ELR (cell line): ENCODE data around the gene HCAR3.
"Not testable (repeated sequence)": the region's sequence is repeated elsewhere in the genome, so short reads cannot be mapped to it uniquely, and the experiment has no call there.

Experiments used
- DNase-seq: peaks from one replicate; pipeline ENCODE4 v3.0.0-alpha.2; 2015; ENCODE audit warnings: low read depth

The HCAR3 gene

DNA sequence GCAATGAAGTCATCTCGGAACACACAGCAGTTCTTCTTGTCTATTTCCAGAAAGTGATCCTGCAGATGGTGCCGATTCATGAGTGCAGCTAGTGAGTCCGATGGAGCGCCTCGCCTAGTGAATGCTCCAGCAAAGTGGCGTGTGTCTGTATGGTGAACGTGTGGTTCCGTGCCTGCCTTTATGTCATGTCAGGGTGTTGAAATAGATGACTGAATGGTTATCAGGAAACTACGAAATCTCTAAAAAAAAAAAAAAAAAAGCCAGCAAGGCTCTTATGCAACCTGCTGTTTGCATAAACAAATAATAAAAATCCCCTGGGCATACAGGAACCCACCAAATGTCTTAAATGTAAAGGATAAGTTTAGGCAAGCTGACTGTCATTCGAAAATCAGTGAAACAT is at the start of gene HCAR3:
TSS of gene HCAR3 (minus strand) at position 154 of the 400 bp plus-strand sequence. CDS start at position 80, 74 bp downstream.
- DNase-seq = not testable (repeated sequence)

DNA sequence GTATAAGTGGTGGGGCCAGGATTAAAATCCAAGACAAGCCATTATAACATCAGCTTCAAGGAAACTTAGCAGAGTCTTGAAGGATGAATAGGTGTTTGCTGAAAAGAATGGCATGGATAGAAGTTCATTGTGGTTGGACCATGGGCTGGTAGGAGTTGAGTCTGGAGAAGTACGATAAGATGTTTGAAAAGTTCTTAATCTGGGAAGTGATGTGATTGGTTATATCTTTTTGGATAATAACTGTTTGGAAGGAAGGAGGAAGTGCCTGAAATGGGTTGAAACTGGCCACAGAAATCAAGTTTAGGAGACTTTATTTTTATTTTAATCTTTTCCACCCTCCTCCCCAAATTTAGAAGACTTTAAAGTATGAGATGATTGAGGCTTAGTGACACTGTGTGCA is 41.0 kb upstream of the HCAR3 start:
- DNase-seq = no peak

DNA sequence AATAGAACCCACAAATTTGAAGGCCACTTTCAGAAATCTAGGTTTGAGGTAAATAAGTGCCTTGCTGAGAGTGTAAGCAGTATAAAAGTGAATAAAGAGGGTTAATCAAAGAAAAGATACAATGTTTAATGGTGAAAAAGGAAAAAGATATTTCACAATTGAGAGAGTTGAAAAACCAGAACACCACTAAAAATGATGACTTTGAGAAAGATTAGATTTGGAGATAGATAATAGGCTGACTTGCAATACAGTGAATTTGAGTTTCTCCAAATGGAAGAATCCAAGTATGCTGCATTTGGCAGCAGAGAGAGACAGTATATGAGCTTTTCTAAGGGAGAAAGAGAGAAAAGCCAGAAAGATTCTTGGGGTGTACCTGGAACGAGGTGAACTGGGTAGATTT is 38.2 kb upstream of the HCAR3 start:
- no peak for DNase-seq

DNA sequence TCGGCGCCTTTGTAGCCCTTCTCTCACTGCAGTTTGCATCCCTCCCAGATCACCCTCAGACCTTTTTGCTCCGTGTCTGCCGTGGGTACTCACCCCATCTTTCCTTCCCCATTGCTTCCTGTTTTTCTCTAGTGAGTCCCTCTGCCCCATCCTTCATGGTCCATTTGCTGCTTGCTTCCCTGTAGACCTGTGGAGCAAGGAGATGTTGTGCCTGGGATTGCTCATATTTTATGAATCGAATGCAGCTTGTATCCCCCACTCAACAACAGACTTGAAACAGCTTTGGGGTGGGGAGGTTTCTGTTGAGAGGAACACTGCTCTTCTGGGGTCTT is 36.7 kb upstream of the HCAR3 start:
- peak; percentile 34 for DNase-seq

DNA sequence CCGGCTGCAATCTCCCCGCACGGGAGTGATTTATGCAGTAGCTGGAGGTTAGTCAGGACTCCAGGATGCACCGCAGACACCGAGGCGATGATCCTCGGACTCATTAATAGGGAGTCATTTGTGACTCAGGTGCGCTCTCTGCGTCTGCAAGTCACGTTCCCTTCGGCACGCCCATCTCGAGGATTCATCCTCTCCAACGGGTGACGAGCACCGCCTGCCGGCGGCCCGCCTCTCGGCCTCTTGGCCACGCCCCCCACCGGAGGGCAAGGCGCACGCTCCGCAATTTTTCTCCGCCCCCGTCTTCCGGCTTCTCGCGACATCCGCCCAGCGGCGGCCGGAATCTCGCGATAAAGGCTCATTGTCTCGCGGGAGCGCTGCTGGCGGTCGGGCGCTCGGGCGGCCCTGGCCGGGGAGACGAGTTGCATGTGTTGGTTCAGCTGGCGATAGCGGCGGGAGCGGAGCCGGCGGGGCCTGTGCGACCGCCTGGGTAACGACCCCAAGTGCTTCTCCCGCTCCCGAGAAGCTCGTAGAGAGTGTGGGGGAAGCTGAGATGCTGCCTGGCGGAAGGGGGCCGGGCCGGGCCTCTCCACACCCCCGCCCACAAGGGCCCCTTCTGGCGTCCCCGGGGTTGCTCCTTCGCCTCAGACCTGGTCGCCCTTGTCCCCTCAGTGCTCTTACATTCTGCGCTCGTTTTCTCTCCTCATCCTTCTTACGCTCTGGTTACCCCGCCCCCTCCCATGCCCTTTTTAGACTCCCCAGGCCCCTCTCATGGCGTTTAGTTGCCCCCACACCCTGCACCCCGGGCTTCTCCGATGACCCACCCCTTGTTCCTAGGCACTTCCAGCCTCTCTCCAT is 36.1 kb upstream of the HCAR3 start, which contains the start of gene DENR:
TSS of gene DENR (plus strand) at position 361 of the 855 bp plus-strand sequence. CDS start 878 bp downstream, outside the sequence.
- DNase-seq = peak; percentile 100

DNA sequence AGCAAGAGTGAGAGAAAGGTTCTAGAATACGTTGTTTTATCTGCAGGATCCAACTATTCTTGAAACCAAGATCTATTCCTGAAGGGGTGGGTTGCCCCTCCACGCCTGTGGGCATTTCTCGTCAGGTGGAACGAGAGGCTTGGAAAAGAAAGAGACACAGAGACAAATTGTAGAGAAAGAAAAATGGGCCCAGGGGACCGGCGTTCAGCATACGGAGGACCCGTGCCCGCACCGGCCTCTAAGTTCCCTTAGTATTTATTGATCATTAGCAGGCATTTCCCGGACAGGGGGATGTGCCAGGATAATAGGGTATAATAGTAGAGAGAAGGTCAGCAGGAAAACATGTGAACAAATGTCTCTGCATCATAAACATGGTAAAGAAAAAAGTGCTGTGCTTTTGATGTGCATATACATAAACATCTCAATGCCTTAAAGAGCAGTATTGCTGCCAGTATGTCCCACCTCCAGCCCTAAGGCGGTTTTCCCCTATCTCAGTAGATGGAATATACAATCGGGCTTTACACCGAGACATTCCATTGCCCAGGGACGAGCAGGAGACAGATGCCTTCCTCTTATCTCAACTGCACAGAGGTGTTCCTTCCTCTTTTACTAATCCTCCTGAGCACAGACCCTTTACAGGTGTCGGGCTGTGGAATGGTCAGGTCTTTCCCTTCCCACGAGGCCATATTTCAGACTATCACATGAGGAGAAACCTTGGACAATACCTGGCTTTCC is 34.3 kb upstream of the HCAR3 start:
- DNase-seq = not testable (repeated sequence)

DNA sequence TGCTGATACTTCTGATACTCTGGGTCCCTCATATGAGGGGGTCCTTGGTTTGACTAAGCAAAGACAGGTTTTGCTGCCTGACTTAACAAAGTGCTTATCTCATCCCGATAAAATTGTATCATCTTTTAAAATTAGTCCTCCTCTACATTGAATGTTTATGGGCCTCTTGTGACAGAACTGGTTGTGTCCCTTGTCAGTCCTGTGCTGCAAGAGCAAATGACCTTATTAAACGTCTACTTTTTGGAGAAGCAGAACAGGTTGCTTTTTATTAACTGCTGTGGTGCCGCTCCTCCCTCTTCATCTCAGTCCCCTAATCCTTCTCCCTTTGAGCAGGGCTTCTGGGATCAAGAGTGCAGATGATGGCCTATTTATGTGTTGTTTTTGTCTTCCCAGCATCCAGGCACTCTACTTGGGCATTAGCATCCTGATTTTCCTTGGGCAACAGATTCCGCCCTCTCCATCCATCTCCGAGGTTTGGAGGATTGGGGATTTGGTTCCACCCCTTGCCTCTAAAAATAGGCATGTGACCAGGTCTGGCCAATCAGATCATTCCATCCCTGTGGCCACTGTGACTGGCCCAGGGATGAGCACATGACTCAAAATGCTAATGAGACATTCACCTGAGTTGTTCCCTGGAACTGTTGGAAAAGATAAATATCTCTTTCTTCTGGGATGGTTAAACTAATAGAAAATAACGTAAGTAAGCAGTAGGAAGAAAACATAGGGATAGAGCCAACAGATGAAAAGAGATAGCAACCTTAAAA is 33.1 kb upstream of the HCAR3 start:
- DNase-seq = peak; percentile 17

DNA sequence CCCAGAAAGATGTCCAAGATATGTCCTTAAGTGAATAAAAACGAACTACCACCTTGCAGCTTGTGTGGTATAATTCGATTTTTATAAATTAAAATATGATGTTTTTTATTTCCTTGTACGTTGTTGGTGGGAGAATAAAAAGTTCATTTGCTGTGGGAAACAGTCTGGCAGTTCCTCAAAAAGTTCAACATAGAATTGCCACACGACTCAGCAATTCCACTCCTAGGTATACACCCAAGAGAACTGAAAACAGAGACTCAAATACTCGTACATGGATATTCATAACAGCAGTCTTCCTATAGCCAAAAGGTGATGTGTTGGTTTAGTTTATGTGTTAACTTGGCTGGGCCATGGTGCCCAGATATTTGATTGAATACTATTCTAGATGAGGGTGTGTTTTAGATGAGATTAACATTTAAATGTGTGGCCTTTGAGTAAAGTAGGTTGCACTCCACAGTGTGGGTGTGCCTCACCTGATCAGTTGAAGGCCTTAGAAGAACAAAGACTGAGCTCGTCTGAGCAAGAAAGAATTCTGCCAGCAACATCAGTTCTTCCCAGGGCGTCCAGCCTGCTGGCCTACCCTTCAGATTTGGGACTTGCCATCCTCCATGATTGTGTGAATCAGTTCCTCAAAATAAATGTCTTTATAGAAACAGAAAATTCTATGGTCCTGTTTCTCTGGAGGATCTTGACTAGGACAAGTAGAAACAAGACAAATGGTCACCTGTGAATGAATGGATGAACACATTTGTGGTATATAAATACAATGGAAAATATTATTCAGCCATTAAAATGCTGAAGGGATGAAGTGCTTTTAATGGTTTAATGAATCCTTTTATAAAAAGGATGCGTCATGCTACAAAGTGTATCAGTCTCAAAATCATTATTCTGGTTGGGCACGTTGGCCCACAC is 30.9 kb upstream of the HCAR3 start:
- no peak for DNase-seq

DNA sequence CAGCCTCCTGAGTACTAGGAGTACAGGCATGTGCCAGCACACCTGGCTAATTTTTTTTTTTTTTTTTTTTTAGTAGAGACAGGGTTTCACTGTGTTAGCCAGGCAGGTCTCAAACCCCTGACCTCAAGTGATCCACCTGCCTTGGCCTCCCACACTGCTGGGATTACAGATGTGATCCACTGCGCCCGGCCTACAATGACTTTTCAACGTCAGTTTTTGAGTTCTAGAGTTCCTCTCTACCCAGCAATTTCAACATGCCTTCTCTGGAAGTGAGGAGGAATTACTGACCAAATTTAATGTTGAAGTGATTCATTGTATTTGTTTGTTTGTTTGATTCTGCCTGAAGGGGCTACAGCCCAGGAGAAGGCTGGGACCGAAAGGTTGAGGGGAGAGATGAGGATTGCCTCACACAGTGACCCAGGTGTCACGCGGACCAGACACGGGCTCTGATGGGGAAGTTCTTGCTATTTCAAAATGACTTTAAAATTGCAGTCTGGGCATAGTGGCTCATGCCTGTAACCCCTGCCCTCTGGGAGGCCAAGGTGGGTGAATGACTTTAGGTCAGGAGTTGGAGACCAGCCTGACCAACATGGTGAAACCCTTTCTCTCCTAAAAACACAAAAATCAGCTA is 27.4 kb upstream of the HCAR3 start:
- DNase-seq = no peak

DNA sequence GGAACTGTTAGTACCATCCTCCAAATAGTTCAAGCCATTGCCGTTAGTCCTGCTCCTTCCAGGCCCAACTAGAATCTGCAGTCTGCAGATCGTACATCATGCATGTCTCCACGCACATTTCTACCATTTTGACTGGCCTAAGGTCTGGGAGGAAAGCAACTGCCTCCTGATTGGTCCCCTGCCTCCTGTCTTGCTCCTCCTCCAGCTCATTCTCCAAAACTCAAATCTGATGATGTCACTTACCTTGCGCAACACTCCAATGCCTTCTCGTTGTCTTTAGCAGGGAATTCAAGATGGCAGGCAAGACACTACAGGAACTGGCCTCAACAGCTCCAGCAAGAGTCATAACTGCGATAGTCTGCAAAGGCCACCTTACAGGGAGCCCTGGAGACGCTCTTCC is 23.7 kb upstream of the HCAR3 start:
- no peak for DNase-seq

DNA sequence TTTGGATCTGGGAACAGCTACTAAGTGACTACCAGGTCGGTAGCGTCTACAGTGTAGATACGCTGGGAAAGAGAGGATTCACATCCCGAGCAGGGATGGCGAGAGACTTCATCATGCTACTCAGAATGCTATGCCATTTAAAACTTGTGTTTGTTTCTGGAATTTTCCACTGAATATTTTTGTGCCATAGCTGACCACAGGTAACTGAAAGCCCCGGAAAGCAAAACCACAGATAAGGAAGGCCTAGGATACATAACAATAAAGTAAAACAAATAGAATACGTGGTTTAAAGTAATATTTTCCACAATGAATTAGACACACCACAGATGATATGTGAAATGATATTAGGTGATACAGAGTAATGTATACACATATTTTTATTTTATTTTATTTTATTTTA is 22.0 kb upstream of the HCAR3 start:
- DNase-seq = no peak

DNA sequence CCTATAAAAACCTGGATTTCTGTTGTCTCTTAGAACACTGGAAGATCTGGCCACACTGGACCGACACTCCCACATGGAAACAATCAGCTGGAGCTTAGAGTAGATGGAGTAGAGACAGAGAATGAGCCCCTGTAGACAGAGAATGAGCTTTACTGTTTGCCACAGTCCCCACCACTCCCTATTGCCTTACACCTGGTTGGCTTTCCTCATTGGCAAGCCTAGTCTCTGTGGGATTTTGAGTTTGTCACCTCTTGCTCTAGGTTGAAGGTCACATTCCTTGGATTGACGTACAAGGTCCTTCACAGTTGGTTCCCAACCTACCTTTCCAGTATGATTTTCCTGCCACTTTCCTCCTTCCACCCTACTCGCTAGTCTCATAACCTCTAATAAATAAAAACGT is 16.0 kb upstream of the HCAR3 start:
- no peak for DNase-seq

DNA sequence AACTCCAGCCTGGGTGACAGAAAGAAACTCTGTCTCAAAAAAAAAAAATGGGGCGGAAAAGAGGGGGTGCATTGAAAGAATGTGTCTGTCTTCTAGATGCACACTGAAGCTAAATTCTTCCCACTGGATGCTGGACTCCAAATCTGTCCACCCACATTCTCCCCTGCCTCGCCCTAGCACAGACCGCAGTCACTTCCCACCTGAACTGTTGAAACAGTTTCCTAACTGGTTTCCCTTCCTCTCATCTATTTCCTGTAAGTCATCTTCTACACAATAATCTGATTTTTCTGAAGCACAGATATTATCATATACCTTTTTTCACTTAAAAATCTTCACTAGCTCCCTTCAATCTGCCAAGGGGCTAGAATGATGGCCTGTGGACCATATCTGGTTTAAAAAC is 15.6 kb upstream of the HCAR3 start:
- no peak for DNase-seq

DNA sequence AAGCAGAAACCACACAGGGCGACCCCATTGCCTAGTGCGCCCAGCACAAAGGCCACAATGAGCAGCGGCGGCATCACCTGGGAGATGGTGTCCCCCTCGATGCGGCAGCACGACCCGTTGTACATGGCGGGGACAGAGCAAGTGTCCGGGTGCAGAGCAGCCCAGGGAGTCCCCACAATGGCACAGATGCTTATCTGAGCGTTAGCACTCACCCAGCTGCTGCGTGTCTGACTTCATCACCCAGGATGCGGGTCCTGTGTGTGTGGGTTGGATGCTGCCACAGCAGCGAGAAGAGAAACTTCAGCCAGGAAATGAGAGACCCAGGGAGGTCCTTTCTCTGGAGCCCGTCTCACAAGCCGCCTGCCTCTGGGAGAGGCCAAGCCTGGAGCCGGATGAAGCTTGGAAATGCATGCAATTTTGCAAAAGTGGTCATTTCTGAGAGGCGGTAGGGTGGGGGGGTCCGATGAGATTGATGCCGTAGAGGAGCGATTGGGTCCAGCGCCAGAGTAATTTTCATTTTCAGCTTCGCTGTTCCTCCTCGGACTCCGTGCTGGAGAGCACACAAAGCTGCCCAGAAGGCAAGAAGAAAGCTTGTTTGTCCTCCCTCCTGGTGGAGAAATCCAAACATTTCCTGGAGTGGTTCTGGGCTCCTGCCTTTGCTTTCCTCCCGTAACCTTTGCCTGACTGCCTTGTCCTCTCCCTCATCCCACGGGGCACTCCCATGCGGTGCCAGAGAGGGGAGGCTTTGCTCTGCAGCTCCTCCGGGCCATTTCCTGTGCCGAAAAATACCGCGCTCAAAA is 13.8 kb upstream of the HCAR3 start, which contains the start of gene HCAR1:
TSS of gene HCAR1 (minus strand) at position 630 of the 800 bp plus-strand sequence. CDS start at position 125, 505 bp downstream.
- DNase-seq = no peak

DNA sequence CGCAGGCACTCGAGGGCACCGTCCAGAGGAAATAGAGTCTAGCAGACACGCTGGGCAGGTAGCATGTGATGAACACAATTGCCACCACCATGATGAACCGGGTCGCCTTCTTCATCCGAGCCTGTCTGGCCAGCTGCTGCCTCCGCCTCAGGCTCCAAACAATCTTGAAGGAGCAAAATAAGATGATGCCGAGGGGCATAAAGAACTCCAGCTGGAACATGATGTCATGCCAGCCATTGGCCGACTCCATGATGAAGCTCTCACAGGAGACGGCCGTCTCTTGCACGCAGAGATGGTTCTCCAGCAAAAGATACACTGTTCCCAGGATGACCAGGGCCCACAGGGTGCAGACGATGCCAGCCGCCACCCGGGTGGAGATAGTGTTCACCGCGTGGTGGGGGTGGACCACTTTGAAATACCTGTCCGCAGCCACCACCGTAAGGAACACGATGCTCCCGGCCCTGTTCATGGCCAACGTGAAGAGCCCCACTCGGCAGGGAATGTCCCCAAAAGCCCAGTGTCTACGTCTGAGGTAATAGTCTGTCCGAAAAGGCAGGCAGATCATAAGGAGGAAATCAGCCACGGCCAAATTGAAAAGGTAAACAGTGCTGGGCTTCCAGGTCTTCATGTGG is 13.1 kb upstream of the HCAR3 start:
- no peak for DNase-seq

DNA sequence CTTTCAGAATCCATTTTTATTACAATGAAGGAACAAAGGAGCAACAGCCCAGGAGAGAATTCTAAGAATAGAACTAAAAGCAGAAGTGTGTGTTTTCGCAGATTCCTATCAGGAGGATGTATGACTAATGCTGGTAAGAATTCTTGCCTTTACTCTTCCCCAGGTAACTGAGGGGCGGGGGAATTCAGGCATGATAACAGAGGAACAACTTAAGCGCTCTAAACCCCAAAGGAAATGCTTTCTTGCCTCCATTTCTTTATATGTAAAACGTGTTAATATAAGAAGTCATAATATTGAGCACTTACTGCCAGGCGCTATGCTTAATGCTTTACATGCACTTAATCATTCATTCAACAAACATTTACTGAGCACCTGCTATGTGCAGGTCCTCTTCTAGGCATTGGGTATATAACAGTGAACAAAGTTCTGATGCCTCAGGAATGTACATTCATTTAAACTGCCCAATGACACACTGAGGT is 9.5 kb upstream of the HCAR3 start:
- peak; percentile 47 for DNase-seq

DNA sequence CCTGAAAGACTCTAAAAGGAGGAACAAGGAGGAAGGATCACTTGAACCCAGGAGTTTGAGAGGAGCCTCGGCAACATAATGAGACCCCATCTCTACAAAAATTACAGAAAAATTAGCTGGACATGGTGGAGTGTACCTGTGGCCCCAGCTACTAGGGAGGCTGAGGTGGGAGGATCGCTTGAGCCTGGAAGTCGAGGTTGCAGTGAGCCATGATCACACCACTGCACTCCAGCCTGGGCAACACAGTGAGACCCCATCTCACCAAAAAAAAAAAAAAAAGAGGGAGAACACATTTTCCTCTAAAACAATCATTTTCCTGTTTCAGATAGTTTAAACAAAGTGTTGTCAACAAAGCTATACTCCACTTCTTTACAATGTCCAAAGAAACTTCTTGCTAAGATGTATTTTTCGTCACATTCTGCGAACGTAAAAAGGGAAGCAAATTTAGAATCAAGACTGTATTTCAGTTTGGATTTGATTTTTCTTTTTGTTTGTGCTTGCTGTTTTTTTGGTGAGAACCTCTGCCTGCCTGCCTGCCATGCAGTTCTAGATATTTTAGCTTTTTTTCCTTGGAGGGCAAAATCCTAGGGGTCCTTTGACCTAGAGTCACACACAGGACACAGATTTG is 9.0 kb upstream of the HCAR3 start:
- DNase-seq = no peak

DNA sequence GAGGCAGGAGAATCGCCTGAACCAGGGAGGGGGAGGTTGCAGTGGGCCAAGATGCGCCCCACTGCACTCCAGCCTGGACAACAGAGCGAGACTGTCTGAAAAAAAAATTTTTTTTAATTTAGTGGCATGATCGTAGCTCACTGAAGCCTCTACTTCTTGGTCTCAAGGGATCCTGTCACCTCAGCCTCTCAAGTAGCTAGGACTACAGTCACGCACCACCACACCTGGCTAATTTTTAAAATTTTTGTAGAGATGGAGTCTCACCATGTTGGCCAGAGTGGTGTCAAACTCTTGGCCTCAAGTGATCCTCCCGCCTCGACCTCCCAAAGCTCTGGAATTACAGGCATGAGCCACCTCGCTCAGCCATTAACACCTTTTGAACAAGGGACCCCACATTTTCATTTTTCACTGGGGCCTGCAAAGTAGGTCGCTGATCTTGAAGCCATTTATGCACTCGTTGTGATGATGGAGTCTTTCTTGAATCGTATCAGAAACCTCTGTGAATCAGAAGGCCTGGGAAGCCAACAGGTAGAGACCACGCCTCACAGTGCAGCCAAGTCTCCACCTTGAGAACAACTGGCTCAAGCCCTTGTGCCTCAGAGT is 8.1 kb upstream of the HCAR3 start:
- DNase-seq = no peak

DNA sequence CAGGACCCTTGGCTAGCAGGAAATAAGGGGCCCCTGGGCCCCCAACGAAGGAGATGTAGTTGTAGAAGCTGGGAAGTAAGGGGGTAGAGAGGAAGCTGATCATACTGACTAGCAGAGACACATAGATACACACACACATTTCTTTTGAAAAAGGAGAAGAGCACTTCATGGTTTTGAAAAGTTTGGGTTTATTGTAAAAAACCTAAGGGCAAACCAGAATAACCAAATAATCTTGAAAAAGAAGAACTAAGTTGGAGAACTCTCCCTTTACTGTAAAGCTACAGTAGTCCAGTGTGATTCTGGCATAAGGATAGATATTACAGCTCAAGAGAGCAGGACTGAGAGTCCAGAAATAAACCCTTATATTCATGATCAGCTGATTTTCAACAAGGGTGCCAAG is 5.8 kb upstream of the HCAR3 start:
- DNase-seq = no peak
